GM18873 (cell line): ENCODE measurements around the gene ANKRD62.

Experiments used
- ATAC-seq: cut with Tn5 transposase; IDR thresholded peaks from one replicate; pipeline ENCODE4 v1.9.1; 2021; ENCODE audit warnings: mild to moderate bottlenecking, moderate library complexity, moderate number of reproducible peaks; ENCODE audit not compliant: unreplicated experiment, low FRiP score

Gene ANKRD62

DNA sequence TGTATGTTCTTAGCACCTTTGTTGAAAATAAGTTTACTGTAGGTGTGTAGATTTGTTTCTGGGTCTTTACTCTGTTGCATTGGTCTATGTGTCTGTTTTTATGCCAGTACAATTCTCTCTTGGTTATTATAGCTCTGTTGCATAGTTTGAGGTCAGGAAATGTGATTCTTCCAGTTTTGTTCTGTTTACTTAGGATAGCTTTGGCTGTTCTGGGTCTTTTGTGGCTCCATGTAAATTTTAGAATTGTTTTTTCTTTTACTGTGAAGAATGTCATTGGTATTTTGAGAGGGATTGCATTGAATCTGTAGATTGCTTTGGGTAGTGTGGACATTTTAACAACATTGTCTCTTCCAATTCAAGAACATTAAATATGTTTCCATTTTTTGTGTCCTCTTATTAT lies 69.1 kb downstream of the ANKRD62 start:
- no peak for ATAC-seq

DNA sequence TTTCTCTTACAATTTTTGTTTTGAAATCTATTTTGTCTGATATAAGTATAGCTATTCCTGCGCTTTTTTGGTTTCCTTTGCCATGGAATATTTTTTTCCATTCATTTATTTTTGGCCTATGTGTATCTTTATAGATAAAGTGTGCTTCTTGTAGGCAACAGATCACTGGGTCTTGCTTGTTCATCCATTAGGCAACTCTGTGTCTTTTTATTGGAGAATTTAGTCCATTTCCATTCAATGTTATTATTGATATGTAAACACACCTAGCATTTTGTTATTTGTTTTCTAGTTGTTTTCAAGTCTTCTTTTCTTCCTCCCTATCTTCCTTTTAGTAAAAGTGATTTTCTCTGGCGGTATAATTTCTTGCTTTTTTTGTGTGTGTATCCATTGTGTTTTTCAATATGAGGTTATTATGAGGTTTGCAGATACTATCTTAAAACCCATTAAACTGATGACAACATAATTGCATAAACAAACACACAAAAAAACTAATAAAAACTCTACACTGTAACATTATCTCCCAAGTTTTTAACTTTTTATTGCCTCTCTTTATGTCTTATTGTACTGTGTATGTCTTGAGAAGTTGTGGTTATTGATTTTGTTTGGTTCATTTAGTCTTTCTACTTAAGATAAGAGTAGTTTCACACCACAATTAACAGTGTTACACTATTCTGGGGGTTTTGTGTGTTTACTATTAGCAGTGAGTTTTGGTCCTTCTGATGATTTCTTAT lies 71.6 kb downstream of the ANKRD62 start:
- ATAC-seq = no peak
